K562 (cell line): Measurements from ENCODE around the gene ZNF837. TPM values are rescaled to one million over a fixed set of nuclear protein-coding genes. Genes with fewer than 3 reads are reported as not detected.
A peak's percentile ranks its signal among the peaks of the same experiment; 100 is the strongest.

Experiments used
- CBX5 ChIP-seq: IDR thresholded peaks from 2 replicates; pipeline ENCODE4 v1.6.1; 2014; ENCODE audit warnings: low read depth, borderline replicate concordance
- ERF ChIP-seq: fragments of 450-650 bp; formaldehyde crosslinking; IDR thresholded peaks from 2 replicates; pipeline ENCODE4 v1.4.0; 2020; ENCODE audit warnings: mild to moderate bottlenecking, mixed read lengths
- FOXJ2 ChIP-seq: fragments of 200-800 bp; sonication (Bioruptor generic); IDR thresholded peaks from 2 replicates; pipeline ENCODE4 v1.6.1; 2016; ENCODE audit warnings: missing genetic modification characterization, missing compliant biosample characterization
- GTF2A2 ChIP-seq: IDR thresholded peaks from 2 replicates; pipeline ENCODE4 v1.6.1; 2016; ENCODE audit warnings: mild to moderate bottlenecking, missing genetic modification characterization, missing compliant biosample characterization
- KAT2B ChIP-seq: IDR thresholded peaks from one replicate; pipeline ENCODE4 v1.6.1; 2012; ENCODE audit warnings: low read depth, mild to moderate bottlenecking, control low read depth, inconsistent platforms, low read length, moderate library complexity
- polyA plus RNA-seq, 8 experiments: library from polyadenylated mRNA; depleted of rRNA in 4 of 8; stranded (reverse) in 5 of 8; unstranded in 3 of 8; fragments of >200 nt; fragmentation: Nextera tagmentation in 2 of 8; fragmentation: Illumina TruSeq in 1 of 8; extraction: Ambion mirVana in 2 of 8; extraction: Trizol in 1 of 8; gene quantifications; 2 replicates each; pipeline versions ENCODE4 v1.2.1 to v1.2.3, GENCODE V29; 2011 to 2014; ENCODE audit warnings: inconsistent platforms in 1 of 8, missing spikeins in 1 of 8
- total RNA-seq, 7 experiments: library from RNA; depleted of rRNA in 6 of 7; stranded (reverse); fragments of >200 nt in 6 of 7; fragmentation: Illumina TruSeq in 2 of 7; extraction: Trizol in 2 of 7; gene quantifications; 2 replicates each; pipeline versions ENCODE4 v1.2.1 to v1.2.3, GENCODE V29; 2011 to 2021; ENCODE audit warnings: low replicate concordance in 1 of 7
- TF ChIP-seq, protein P1 (sequence below), 2 experiments: fragments of 450-650 bp; IDR thresholded peaks; 2 replicates each; pipeline ENCODE4 v1.6.1; 2016
- TF ChIP-seq, protein P2 (sequence below): fragments of 250-450 bp; sonication (Bioruptor Pico); IDR thresholded peaks from 2 replicates; pipeline ENCODE4 v1.8.0; 2021; ENCODE audit warnings: moderate library complexity, mild to moderate bottlenecking, inconsistent platforms
- TF ChIP-seq, protein P3 (sequence below), 2 experiments: fragments of 450-650 bp in 1 of 2; IDR thresholded peaks; 2 replicates each; pipeline ENCODE4 v1.6.1; 2011 to 2017; ENCODE audit warnings: low read depth in 2 of 2, antibody characterized with exemption in 1 of 2, borderline replicate concordance in 1 of 2, low read length in 1 of 2, mild to moderate bottlenecking in 1 of 2, mixed read lengths in 1 of 2; ENCODE audit not compliant: control insufficient read depth in 1 of 2

ZNF837 gene
- total and polyA plus RNA-seq, 9 of the 15 experiments (the other 6 are each of a cell fraction or from before 2014, with no cell fraction given), result 0.11 to 2.1 (median 0.57) TPM; not detected in 4

- TF ChIP-seq KAT2B (no peak), CBX5 (0 out of 2 replicates have a peak, but pooled peaks have one; percentile 7), FOXJ2 (tag) (0 out of 2 replicates have a peak, but pooled peaks have one; percentile 22), ERF (CRISPR knock-in tag) (no peak), GTF2A2 (tag) (peak; percentile 59)
- TF ChIP-seq, protein P1, sequence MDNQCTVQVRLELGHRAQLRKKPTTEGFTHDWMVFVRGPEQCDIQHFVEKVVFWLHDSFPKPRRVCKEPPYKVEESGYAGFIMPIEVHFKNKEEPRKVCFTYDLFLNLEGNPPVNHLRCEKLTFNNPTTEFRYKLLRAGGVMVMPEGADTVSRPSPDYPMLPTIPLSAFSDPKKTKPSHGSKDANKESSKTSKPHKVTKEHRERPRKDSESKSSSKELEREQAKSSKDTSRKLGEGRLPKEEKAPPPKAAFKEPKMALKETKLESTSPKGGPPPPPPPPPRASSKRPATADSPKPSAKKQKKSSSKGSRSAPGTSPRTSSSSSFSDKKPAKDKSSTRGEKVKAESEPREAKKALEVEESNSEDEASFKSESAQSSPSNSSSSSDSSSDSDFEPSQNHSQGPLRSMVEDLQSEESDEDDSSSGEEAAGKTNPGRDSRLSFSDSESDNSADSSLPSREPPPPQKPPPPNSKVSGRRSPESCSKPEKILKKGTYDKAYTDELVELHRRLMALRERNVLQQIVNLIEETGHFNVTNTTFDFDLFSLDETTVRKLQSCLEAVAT (IDR thresholded peaks at IDR 0.05), result peak in 1 of 2 experiments; percentile 70; a peak in 1 of 4 replicates
- TF ChIP-seq, protein P2, sequence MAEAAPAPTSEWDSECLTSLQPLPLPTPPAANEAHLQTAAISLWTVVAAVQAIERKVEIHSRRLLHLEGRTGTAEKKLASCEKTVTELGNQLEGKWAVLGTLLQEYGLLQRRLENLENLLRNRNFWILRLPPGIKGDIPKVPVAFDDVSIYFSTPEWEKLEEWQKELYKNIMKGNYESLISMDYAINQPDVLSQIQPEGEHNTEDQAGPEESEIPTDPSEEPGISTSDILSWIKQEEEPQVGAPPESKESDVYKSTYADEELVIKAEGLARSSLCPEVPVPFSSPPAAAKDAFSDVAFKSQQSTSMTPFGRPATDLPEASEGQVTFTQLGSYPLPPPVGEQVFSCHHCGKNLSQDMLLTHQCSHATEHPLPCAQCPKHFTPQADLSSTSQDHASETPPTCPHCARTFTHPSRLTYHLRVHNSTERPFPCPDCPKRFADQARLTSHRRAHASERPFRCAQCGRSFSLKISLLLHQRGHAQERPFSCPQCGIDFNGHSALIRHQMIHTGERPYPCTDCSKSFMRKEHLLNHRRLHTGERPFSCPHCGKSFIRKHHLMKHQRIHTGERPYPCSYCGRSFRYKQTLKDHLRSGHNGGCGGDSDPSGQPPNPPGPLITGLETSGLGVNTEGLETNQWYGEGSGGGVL (CRISPR knock-in tag), result no peak
- TF ChIP-seq, protein P3, sequence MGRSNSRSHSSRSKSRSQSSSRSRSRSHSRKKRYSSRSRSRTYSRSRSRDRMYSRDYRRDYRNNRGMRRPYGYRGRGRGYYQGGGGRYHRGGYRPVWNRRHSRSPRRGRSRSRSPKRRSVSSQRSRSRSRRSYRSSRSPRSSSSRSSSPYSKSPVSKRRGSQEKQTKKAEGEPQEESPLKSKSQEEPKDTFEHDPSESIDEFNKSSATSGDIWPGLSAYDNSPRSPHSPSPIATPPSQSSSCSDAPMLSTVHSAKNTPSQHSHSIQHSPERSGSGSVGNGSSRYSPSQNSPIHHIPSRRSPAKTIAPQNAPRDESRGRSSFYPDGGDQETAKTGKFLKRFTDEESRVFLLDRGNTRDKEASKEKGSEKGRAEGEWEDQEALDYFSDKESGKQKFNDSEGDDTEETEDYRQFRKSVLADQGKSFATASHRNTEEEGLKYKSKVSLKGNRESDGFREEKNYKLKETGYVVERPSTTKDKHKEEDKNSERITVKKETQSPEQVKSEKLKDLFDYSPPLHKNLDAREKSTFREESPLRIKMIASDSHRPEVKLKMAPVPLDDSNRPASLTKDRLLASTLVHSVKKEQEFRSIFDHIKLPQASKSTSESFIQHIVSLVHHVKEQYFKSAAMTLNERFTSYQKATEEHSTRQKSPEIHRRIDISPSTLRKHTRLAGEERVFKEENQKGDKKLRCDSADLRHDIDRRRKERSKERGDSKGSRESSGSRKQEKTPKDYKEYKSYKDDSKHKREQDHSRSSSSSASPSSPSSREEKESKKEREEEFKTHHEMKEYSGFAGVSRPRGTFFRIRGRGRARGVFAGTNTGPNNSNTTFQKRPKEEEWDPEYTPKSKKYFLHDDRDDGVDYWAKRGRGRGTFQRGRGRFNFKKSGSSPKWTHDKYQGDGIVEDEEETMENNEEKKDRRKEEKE (IDR thresholded peaks at IDR 0.05; ENCODE audit: borderline replicate concordance in 1 of 2, control insufficient read depth in 1 of 2, low read depth in 2 of 2, low read length in 1 of 2), result no peak
Observed at GRCh38 chr19:58361900-58362271, 18.9 kb downstream of the ZNF837 start (continued).
